Measurements from ENCODE around the gene ABCA1. TPM values are rescaled to one million over a fixed set of nuclear protein-coding genes. Genes with fewer than 3 reads are reported as not detected.

Gene ABCA1
- total RNA-seq, 2 donors from 2014 or later = 11.2 to 17.8 TPM

DNA sequence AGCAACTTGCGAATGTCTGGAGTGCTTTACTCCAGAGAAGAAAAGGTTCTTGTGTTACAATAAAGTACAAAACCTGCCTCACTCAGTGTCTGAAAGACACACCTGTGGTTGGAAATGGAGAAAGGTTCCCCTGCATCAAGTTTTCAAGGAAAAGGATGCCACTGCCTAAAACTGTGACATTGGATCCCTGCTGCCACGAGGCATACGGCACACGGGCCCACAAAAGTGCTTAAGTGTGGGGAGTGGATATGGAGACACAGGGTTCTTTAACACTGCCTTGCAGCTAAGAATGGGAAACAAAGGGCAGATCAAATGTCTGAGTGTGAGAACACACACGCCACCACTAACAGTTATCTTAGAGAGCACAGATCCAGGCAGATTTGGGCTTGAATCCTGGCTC lies 89.0 kb downstream of the ABCA1 start:
- no peak overlapping the region for H3K27ac ChIP-seq
- no peak overlapping the region for H3K9ac ChIP-seq (ENCODE audit: low read depth in 2 of 2, low read length in 2 of 2)
- no peaks in the 10 kb centered on the region for H3K4me1 ChIP-seq
- intact Hi-C loops (cut with DNase I) = no loop called here
- no peak for DNase-seq
- H3K36me3 ChIP-seq = peaks cover 7% of the 10 kb centered on the region
- TF ChIP-seq, protein P1, sequence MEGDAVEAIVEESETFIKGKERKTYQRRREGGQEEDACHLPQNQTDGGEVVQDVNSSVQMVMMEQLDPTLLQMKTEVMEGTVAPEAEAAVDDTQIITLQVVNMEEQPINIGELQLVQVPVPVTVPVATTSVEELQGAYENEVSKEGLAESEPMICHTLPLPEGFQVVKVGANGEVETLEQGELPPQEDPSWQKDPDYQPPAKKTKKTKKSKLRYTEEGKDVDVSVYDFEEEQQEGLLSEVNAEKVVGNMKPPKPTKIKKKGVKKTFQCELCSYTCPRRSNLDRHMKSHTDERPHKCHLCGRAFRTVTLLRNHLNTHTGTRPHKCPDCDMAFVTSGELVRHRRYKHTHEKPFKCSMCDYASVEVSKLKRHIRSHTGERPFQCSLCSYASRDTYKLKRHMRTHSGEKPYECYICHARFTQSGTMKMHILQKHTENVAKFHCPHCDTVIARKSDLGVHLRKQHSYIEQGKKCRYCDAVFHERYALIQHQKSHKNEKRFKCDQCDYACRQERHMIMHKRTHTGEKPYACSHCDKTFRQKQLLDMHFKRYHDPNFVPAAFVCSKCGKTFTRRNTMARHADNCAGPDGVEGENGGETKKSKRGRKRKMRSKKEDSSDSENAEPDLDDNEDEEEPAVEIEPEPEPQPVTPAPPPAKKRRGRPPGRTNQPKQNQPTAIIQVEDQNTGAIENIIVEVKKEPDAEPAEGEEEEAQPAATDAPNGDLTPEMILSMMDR (IDR thresholded peaks at IDR 0.05) = no peak
- no peaks in the 10 kb centered on the region for H3K27me3 ChIP-seq
- no peak overlapping the region for H3K4me3 ChIP-seq
- H3K9me3 ChIP-seq = no peaks in the 10 kb centered on the region

DNA sequence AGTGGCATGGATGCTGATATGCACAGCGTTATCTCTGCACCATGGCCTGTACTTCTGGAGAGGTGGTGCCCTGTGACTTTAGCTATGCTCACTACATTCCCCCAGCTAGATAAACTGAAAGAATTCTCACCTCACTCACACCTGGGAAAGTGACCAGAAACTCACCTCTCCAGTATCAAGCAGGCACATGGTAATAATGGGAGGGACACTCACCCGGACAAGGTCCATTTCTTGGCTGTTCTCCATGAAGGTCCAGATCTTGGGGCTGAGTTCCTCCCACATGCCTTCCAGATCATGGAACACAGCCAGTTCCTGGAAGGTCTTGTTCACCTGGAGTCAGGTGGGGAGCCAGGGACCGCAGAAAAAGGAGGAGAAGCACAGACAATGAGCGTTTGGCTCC lies 91.2 kb downstream of the ABCA1 start:
- Histone ChIP-seq H3K4me3 (no peak overlapping the region), H3K27ac (no peak overlapping the region), H3K27me3 (no peaks in the 10 kb centered on the region), H3K9ac (ENCODE audit: low read depth in 2 of 2, low read length in 2 of 2) (no peak overlapping the region), H3K4me1 (no peaks in the 10 kb centered on the region), H3K36me3 (peaks cover 7% of the 10 kb centered on the region), H3K9me3 (no peaks in the 10 kb centered on the region)
- intact Hi-C loops (cut with DNase I) = no loop called here
- DNase-seq = no peak
- TF ChIP-seq, protein P1 (IDR thresholded peaks at IDR 0.05) = no peak

DNA sequence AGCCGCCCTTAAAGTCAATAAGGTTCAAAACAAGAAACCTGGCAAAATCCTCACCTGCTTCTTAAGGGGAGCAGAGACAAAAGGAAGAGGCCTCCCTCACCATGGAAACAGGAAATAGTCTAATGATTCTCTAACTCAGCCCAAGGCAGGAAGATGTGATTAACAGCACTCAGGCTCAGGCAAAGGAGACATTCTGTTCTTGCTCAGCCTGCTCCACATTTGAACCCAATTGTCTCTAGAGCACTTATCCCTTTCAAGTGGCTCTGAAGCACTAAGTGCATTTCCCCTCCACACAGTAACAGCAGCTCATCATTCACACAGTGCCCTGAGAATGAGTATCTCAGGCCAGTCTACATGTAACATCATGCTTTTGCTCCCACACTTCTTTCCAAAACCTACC lies 91.7 kb downstream of the ABCA1 start:
- H3K27ac ChIP-seq = no peak overlapping the region
- no peaks in the 10 kb centered on the region for H3K4me1 ChIP-seq
- H3K27me3 ChIP-seq = no peaks in the 10 kb centered on the region
- TF ChIP-seq, protein P1 (IDR thresholded peaks at IDR 0.05) = no peak
- no peak overlapping the region for H3K9ac ChIP-seq (ENCODE audit: low read depth in 2 of 2, low read length in 2 of 2)
- H3K9me3 ChIP-seq = no peaks in the 10 kb centered on the region
- no peak overlapping the region for H3K4me3 ChIP-seq
- H3K36me3 ChIP-seq = peaks cover 7% of the 10 kb centered on the region
- intact Hi-C loops (cut with DNase I) = no loop called here
- no peak for DNase-seq

DNA sequence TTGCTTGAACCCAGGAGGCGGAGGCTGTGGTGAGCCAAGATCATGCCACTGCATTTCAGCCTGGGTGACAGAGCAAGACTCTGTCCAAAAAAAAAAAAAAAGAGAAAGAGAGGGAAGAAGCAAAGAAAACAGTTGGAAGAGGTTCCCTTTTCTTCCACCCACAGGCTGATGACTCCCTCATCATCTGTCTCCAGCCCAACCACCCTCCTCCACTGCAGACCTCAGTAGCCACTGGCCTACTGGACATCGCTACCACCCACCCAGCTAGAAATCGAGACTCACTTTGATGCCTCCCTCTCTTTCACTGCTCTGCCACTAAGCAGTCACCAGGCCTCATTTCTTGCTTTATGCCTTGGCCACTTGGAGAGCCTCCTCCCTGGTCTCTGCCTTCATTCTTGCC lies 92.8 kb downstream of the ABCA1 start:
- H3K27me3 ChIP-seq = no peaks in the 10 kb centered on the region
- no peak overlapping the region for H3K9ac ChIP-seq (ENCODE audit: low read depth in 2 of 2, low read length in 2 of 2)
- DNase-seq = no peak
- H3K27ac ChIP-seq = no peak overlapping the region
- H3K36me3 ChIP-seq = peaks cover 7% of the 10 kb centered on the region
- intact Hi-C loops (cut with DNase I) = no loop called here
- H3K4me1 ChIP-seq = no peaks in the 10 kb centered on the region
- no peaks in the 10 kb centered on the region for H3K9me3 ChIP-seq
- H3K4me3 ChIP-seq = no peak overlapping the region
- TF ChIP-seq, protein P1 (IDR thresholded peaks at IDR 0.05) = no peak

DNA sequence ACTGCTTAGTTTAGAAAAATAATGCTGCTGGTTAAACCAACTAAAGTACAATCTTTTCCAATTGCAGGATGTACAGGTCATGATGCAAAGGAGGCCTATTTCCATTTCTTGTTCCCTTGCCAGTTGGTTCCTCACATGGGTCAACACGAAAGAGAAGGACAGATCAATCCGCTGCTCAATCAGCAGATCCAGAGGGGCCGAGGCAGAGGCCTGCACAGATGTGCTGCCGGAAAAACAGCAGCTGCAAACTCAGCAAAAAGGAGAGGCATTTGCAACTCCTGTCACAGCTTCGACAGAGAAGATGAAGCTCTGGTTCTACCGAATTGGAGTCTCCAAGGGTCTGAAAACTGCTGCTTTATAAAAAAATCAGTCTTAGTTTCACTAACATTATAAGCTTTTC lies 94.3 kb downstream of the ABCA1 start:
- H3K4me1 ChIP-seq = no peaks in the 10 kb centered on the region
- intact Hi-C loops (cut with DNase I) = no loop called here
- no peak overlapping the region for H3K4me3 ChIP-seq
- H3K36me3 ChIP-seq = peaks cover 8% of the 10 kb centered on the region
- TF ChIP-seq, protein P1 (IDR thresholded peaks at IDR 0.05) = no peak
- no peak overlapping the region for H3K27ac ChIP-seq
- no peaks in the 10 kb centered on the region for H3K9me3 ChIP-seq
- DNase-seq = no peak
- H3K9ac ChIP-seq (ENCODE audit: low read depth in 2 of 2, low read length in 2 of 2) = no peak overlapping the region
- no peaks in the 10 kb centered on the region for H3K27me3 ChIP-seq

DNA sequence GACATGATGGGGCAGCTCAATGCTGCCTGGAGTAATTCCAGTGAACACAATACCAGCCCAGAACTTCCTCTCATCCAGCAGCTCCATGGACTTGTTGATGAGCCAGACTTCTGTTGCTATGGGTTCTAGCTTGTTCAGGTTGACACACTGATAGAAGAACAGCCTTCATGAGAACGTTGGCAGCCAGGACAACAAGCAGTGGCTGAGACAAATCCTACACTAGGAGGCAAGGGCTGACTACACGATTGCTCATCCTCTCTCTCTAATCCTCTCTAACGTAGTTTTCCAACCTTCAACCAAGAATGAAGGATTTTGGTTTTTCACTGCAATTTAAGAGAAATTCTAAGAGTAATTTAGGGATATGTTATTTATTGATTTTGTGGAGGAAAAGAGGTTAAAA lies 96.3 kb downstream of the ABCA1 start:
- Histone ChIP-seq H3K27ac (no peak overlapping the region), H3K9me3 (no peaks in the 10 kb centered on the region), H3K36me3 (peaks cover 12% of the 10 kb centered on the region), H3K4me1 (no peaks in the 10 kb centered on the region), H3K27me3 (no peaks in the 10 kb centered on the region), H3K4me3 (no peak overlapping the region), H3K9ac (ENCODE audit: low read depth in 2 of 2, low read length in 2 of 2) (no peak overlapping the region)
- intact Hi-C loops (cut with DNase I) = no loop called here
- TF ChIP-seq, protein P1 (IDR thresholded peaks at IDR 0.05) = no peak
- DNase-seq = no peak

All from colonic mucosa (tissue), 4 donors.